GM12878 (cell line): Measurements from ENCODE around the gene SCGB3A2. TPM values are rescaled to one million over a fixed set of nuclear protein-coding genes. Genes with fewer than 3 reads are reported as not detected.

Source experiments
- ATAC-seq: fragments of 200-7000 bp; cut with Tn5 transposase; 3 replicates; pipeline ENCODE4 v1.9.1; 2020; ENCODE audit warnings: mild to moderate bottlenecking, moderate library complexity
- BruUV-seq: library from RNA; stranded (reverse); fragments of 400-500 nt; replicated peaks from 2 replicates; lab custom pipeline; 2021; lab: Mats Ljungman, UMichigan
- CTCF ChIA-PET: fragments of 300-600 bp; sonication (Branson Sonifier 250); formaldehyde crosslinking; extraction: SDS; loops from one replicate; lab custom pipeline; 2021; ENCODE audit warnings: inconsistent platforms; lab: Yijun Ruan, JAX
- POLR2A ChIA-PET: fragments of 350-600 bp; formaldehyde crosslinking; extraction: SDS; loops from one replicate; lab custom pipeline; 2021; ENCODE audit warnings: inconsistent platforms; lab: Charles Lee
- RAD21 ChIA-PET: fragments of 300-600 bp; sonication (Branson Sonifier 250); formaldehyde crosslinking; loops from one replicate; lab custom pipeline; 2023; ENCODE audit warnings: antibody characterized with exemption; ENCODE audit not compliant: unreplicated experiment; lab: Charles Lee
- SMC1A ChIA-PET: fragments of 300-600 bp; sonication (Branson Sonifier 250); formaldehyde crosslinking; loops from one replicate; lab custom pipeline; 2023; ENCODE audit not compliant: unreplicated experiment, uncharacterized antibody; lab: Charles Lee
- DNase-seq: peaks from one replicate; pipeline ENCODE4 v3.0.0-alpha.2; 2011; ENCODE audit warnings: low read depth, low spot score
- FAIRE-seq: peaks from 3 replicates; lab custom pipeline; 2011; peaks lifted over from hg19 to GRCh38; lab: Jason Lieb, UNC
- H2AFZ ChIP-seq: 2 replicates; pipeline ENCODE4 v1.6.0; 2011; ENCODE audit warnings: low read depth, low read length, control low read depth; ENCODE audit not compliant: control insufficient read depth
- H3K27ac ChIP-seq: 2 replicates; pipeline ENCODE4 v1.5.1; 2011; ENCODE audit warnings: control low read depth; ENCODE audit not compliant: control insufficient read depth, insufficient read depth
- H3K27me3 ChIP-seq, 2 experiments: replicated peaks in 1 of 2; 2 replicates each; pipeline versions ENCODE4 v1.6.0 to v1.6.1; 2011; ENCODE audit warnings: low read length in 1 of 2; ENCODE audit not compliant: control insufficient read depth in 2 of 2, insufficient read depth in 2 of 2
- H3K36me3 ChIP-seq, 2 experiments: 2 replicates each; pipeline ENCODE4 v1.5.1; 2011; ENCODE audit warnings: low read length in 1 of 2; ENCODE audit not compliant: control insufficient read depth in 2 of 2, insufficient read depth in 2 of 2
- H3K4me1 ChIP-seq: 2 replicates; pipeline ENCODE4 v1.6.1; 2011; ENCODE audit warnings: mild to moderate bottlenecking, low read length, moderate library complexity, mixed read lengths; ENCODE audit not compliant: control insufficient read depth, insufficient read depth
- H3K4me2 ChIP-seq: 2 replicates; pipeline ENCODE4 v1.6.0; 2011; ENCODE audit warnings: control low read depth; ENCODE audit not compliant: control insufficient read depth, insufficient read depth
- H3K4me3 ChIP-seq: fragments of 200-600 bp; sonication (generic); 2 replicates; pipeline ENCODE4 v1.5.1; 2016
- H3K79me2 ChIP-seq: 2 replicates; pipeline ENCODE4 v1.6.0; 2011; ENCODE audit warnings: low read length; ENCODE audit not compliant: control insufficient read depth, insufficient read depth
- H3K9ac ChIP-seq: 2 replicates; pipeline ENCODE4 v1.8.0; 2011; ENCODE audit warnings: low read length, control low read depth, mixed read lengths; ENCODE audit not compliant: control insufficient read depth, insufficient read depth
- H3K9me3 ChIP-seq: replicated peaks from 3 replicates; pipeline ENCODE4 v1.5.1; 2011; ENCODE audit warnings: mild to moderate bottlenecking, low read length; ENCODE audit not compliant: control insufficient read depth, insufficient read depth
- H4K20me1 ChIP-seq: 2 replicates; pipeline ENCODE4 v1.6.0; 2011; ENCODE audit not compliant: control insufficient read depth, insufficient read depth
- MEF2A ChIP-seq: IDR thresholded peaks from 2 replicates; pipeline ENCODE4 v1.6.1; 2011; ENCODE audit warnings: low read depth, mild to moderate bottlenecking, low read length, moderate library complexity; ENCODE audit not compliant: insufficient read depth
- NR2F1 ChIP-seq: fragments of 450-650 bp; conservative IDR thresholded peaks from 2 replicates; pipeline ENCODE4 v1.6.1; 2017; ENCODE audit warnings: mild to moderate bottlenecking
- PAX5 ChIP-seq: IDR thresholded peaks from 2 replicates; pipeline ENCODE4 v1.6.1; 2011; ENCODE audit warnings: low read depth, low read length, borderline replicate concordance
- RELB ChIP-seq: fragments of 450-650 bp; IDR thresholded peaks from 2 replicates; pipeline ENCODE4 v1.6.1; 2017; ENCODE audit warnings: low read depth, mild to moderate bottlenecking, moderate library complexity
- SMARCA5 ChIP-seq: fragments of 450-650 bp; IDR thresholded peaks from 2 replicates; pipeline ENCODE4 v1.6.1; 2017; ENCODE audit warnings: mild to moderate bottlenecking
- WGBS: methylation state at CpG from one replicate; pipeline ENCODE4 v1.1.6; 2016; ENCODE audit warnings: low lambda C conversion rate; ENCODE audit not compliant: insufficient replicate concordance, insufficient coverage; ENCODE audit errors: missing lambda C conversion rate; 5-methylcytosine and 5-hydroxymethylcytosine counted together
- in situ Hi-C: fragments of 300-500 bp; cut with MboI; formaldehyde crosslinking; loops from 9 replicates; pipeline ENCODE4 v1.14.3; 2018; ENCODE audit warnings: mixed read lengths
- intact Hi-C: fragments of 100-400 bp; cut with micrococcal nuclease; formaldehyde crosslinking; loops from one replicate; pipeline ENCODE4 v1.14.2; 2022; ENCODE audit not compliant: unreplicated experiment
- polyA plus RNA-seq, 11 experiments: library from polyadenylated mRNA; depleted of rRNA in 4 of 11; unstranded in 6 of 11; stranded (reverse) in 5 of 11; fragments of >200 nt; fragmentation: Nextera tagmentation in 4 of 11; fragmentation: Illumina TruSeq in 1 of 11; extraction: Ambion mirVana in 4 of 11; extraction: Trizol in 1 of 11; gene quantifications; 1 replicate in 1 of 11; 2 replicates in 10 of 11; pipeline versions ENCODE4 v1.2.1 to v1.2.3, GENCODE V29; 2011 to 2016; ENCODE audit warnings: inconsistent platforms in 2 of 11, missing spikeins in 2 of 11, low read depth in 1 of 11
- total RNA-seq, 4 experiments: library from RNA; depleted of rRNA in 3 of 4; stranded (reverse); fragments of >200 nt in 3 of 4; fragmentation: Illumina TruSeq in 1 of 4; extraction: Trizol in 1 of 4; gene quantifications; 2 replicates each; pipeline versions ENCODE4 v1.2.1 to v1.2.3, GENCODE V29; 2013 to 2021
- TF ChIP-seq, protein P1 (sequence below): fragments of 450-650 bp; IDR thresholded peaks from 2 replicates; pipeline ENCODE4 v1.6.1; 2018; ENCODE audit warnings: borderline replicate concordance, mild to moderate bottlenecking; ENCODE audit not compliant: partially characterized antibody
- TF ChIP-seq, protein P2 (sequence below): fragments of 450-650 bp; IDR thresholded peaks from 2 replicates; pipeline ENCODE4 v1.6.1; 2016; ENCODE audit warnings: mild to moderate bottlenecking, moderate library complexity, borderline replicate concordance

Gene SCGB3A2
- total and polyA plus RNA-seq, 10 of the 15 experiments (the other 5 are each of a cell fraction or from before 2014, with no cell fraction given): 0.24 TPM; not detected in 9

DNA sequence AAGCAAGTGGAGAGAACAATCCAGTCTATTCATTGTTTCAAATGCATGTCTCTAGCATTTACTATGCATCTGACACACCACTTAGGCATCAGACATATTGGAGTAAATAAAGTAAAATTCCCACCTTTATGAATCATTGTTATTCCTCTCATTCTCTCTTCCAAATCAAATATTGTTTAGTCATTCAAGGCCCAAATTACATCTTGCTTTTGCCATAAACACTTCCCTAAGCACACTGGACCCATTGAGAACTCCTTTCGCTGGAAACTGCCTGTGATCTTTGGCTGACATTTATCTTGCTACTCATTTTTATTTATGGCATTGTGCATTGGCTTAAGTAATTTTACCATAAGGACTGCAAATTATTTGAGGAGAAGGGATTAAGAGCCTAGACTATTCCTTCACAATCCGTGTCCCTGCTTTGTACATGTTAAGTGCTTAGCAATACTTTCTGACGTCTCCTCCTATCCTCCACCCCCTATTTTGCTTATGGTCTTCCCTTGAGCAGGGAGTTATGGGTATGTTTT is 20.4 kb downstream of the SCGB3A2 start:
- Histone ChIP-seq H4K20me1 (no peaks in the 10 kb centered on the region), H2AFZ (no peak overlapping the region), H3K27me3 (no peaks in the 10 kb centered on the region; a peak in 1 of 4 replicates), H3K9ac (no peak overlapping the region), H3K79me2 (no peaks in the 10 kb centered on the region), H3K4me1 (no peaks in the 10 kb centered on the region), H3K9me3 (no peaks in the 10 kb centered on the region), H3K36me3 (no peaks in the 10 kb centered on the region), H3K4me3 (no peak overlapping the region), H3K27ac (no peak overlapping the region), H3K4me2 (no peak overlapping the region)
- in situ Hi-C loops (no loop called here), intact Hi-C loops (no loop called here)
- TF ChIP-seq MEF2A (no peak), SMARCA5 (no peak), NR2F1 (no peak), RELB (no peak), PAX5 (no peak)
- TF ChIP-seq, protein P1, sequence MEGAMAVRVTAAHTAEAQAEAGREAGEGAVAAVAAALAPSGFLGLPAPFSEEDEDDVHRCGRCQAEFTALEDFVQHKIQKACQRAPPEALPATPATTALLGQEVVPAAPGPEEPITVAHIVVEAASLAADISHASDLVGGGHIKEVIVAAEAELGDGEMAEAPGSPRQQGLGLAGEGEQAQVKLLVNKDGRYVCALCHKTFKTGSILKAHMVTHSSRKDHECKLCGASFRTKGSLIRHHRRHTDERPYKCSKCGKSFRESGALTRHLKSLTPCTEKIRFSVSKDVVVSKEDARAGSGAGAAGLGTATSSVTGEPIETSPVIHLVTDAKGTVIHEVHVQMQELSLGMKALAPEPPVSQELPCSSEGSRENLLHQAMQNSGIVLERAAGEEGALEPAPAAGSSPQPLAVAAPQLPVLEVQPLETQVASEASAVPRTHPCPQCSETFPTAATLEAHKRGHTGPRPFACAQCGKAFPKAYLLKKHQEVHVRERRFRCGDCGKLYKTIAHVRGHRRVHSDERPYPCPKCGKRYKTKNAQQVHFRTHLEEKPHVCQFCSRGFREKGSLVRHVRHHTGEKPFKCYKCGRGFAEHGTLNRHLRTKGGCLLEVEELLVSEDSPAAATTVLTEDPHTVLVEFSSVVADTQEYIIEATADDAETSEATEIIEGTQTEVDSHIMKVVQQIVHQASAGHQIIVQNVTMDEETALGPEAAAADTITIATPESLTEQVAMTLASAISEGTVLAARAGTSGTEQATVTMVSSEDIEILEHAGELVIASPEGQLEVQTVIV: no peak
- TF ChIP-seq, protein P2, sequence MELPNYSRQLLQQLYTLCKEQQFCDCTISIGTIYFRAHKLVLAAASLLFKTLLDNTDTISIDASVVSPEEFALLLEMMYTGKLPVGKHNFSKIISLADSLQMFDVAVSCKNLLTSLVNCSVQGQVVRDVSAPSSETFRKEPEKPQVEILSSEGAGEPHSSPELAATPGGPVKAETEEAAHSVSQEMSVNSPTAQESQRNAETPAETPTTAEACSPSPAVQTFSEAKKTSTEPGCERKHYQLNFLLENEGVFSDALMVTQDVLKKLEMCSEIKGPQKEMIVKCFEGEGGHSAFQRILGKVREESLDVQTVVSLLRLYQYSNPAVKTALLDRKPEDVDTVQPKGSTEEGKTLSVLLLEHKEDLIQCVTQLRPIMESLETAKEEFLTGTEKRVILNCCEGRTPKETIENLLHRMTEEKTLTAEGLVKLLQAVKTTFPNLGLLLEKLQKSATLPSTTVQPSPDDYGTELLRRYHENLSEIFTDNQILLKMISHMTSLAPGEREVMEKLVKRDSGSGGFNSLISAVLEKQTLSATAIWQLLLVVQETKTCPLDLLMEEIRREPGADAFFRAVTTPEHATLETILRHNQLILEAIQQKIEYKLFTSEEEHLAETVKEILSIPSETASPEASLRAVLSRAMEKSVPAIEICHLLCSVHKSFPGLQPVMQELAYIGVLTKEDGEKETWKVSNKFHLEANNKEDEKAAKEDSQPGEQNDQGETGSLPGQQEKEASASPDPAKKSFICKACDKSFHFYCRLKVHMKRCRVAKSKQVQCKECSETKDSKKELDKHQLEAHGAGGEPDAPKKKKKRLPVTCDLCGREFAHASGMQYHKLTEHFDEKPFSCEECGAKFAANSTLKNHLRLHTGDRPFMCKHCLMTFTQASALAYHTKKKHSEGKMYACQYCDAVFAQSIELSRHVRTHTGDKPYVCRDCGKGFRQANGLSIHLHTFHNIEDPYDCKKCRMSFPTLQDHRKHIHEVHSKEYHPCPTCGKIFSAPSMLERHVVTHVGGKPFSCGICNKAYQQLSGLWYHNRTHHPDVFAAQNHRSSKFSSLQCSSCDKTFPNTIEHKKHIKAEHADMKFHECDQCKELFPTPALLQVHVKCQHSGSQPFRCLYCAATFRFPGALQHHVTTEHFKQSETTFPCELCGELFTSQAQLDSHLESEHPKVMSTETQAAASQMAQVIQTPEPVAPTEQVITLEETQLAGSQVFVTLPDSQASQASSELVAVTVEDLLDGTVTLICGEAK: no peak
- RAD21 ChIA-PET: no interaction called here
- FAIRE-seq (no peak), DNase-seq (no peak), ATAC-seq (no peak)
- WGBS: 34% methylated on average over 3 of the region's 3 CpGs
- CTCF ChIA-PET: no interaction called here
- no TSS peak for BruUV-seq
- POLR2A ChIA-PET: no interaction called here
- SMC1A ChIA-PET: interaction anchor here (0.7 kb wide), 1 partner anchor 586 kb away, joined by 4 read pairs; no protein-coding TSS in a partner anchor
